Activated naive CD4-positive, alpha-beta T cell treated with anti-CD3 and anti-CD28 coated beads, Interleukin-2, amount 10 ng/mL, durations not matched to agents 7 days and 5 days (primary cell): Measurements from ENCODE around the gene NSD2.
"Not testable (repeated sequence)": the region's sequence is repeated elsewhere in the genome, so short reads cannot be mapped to it uniquely, and the experiment has no call there.

ENCODE experiments used
- CTCF ChIA-PET: fragments of 350-600 bp; sonication (Branson Sonifier 250); formaldehyde crosslinking; loops from one replicate; lab custom pipeline; 2021; ENCODE audit warnings: antibody characterized with exemption; lab: Charles Lee
- DNase-seq: peaks from one replicate; pipeline ENCODE4 v3.0.0-alpha.2; 2020
- H3K27ac Mint-ChIP-seq: one replicate; pipeline ENCODE4 v1.8.0; 2021; ENCODE audit warnings: mild to moderate bottlenecking, moderate library complexity, mixed read lengths
- H3K27me3 Mint-ChIP-seq: one replicate; pipeline ENCODE4 v1.8.0; 2021; ENCODE audit warnings: mild to moderate bottlenecking, mixed read lengths
- H3K36me3 Mint-ChIP-seq: one replicate; pipeline ENCODE4 v1.8.0; 2021; ENCODE audit warnings: mixed read lengths
- H3K4me1 Mint-ChIP-seq: one replicate; pipeline ENCODE4 v1.8.0; 2021; ENCODE audit warnings: mixed read lengths
- H3K4me3 Mint-ChIP-seq: one replicate; pipeline ENCODE4 v1.8.0; 2021; ENCODE audit warnings: mild to moderate bottlenecking, moderate library complexity, mixed read lengths
- H3K9me3 Mint-ChIP-seq: one replicate; pipeline ENCODE4 v1.8.0; 2021; ENCODE audit warnings: mixed read lengths

NSD2 gene

DNA sequence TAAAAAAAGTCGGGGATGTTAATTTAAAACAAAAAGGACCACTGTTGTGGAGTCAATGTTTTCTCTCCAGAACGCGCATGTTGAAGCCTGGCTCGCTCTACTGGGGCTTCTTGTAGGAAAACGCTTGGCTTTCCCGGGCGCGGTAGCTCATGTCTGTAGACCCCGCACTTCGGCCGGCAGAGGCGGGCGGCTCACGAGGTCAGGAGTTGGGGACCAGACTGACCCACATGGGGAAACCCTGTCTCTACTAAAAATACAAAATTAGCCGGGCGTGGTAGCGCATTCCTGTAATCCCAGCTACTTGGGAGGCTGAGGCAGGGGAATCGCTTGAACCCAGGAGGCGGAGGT lies 122.0 kb downstream of the NSD2 start:
- CTCF ChIA-PET, result no interaction called here
- Mint-ChIP-seq H3K27ac (no peak overlapping the region), H3K36me3 (peaks cover 32% of the 10 kb centered on the region), H3K27me3 (no peaks in the 10 kb centered on the region), H3K9me3 (peaks cover 17% of the 10 kb centered on the region), H3K4me1 (no peaks in the 10 kb centered on the region), H3K4me3 (no peak overlapping the region)
- no peak for DNase-seq

DNA sequence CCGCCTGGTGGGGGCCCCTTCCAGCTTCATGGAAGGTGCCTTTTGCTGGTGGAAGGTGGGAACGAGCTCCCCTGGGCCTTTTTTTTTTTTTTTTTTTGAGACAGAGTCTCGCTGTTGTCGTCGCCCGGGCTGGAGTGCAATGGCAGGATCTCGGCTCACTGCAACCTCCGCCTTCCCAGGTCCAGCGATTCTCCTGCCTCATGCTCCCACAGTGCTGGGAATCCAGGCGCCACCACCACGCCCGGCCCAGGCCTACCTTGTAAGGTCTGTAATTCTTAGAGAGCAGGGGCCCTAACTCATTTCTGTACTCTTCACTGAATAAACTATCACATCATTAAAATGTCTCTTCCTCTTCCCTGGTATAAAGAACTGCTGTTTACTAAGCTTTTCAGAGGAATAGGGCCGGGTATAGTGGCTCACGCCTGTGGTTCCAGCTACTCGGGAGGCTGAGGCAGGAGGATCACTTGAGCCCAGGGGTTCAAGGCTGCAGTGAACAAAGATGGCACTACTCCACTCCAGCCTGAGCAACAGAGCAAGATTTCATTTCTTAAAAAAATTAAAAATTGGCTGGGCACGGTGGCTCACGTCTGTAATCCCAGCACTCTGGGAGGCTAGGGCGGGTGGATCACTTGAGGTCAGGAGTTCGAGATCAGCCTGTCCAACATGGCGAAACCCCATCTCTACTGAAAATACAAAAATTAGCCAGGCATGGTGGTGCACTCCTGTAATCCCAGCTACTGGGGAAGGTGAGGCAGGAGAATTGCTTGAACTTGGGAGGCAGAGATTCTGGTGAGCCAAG lies 122.7 kb downstream of the NSD2 start:
- H3K4me3 Mint-ChIP-seq, H3K4me1 Mint-ChIP-seq, CTCF ChIA-PET, H3K27me3 Mint-ChIP-seq, H3K27ac Mint-ChIP-seq, DNase-seq: not testable (repeated sequence)
- H3K9me3 Mint-ChIP-seq, result peaks cover 23% of the 10 kb centered on the region
- H3K36me3 Mint-ChIP-seq, result peaks cover 40% of the 10 kb centered on the region

DNA sequence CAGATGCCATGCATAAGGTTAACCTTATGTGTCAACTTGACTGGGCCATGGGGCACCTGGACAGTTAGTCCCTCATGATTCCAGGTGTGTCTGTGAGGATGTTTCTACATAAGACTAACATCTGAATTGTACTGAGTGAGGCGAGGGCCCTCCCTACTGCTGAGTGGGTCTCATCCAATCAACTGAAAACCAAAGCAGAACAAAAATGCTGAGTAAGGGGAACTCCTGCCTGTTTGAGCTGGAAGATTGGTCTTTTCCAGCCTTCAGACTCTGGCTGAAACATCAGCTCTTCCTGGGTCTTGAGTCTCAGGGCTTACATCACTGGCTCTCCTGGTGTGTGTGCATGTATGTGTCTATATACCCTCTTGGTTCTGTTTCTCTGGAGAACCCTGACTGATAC lies 123.7 kb downstream of the NSD2 start:
- H3K27ac Mint-ChIP-seq, result no peak overlapping the region
- CTCF ChIA-PET, result no interaction called here
- peaks cover 33% of the 10 kb centered on the region for H3K9me3 Mint-ChIP-seq
- no peak for DNase-seq
- H3K36me3 Mint-ChIP-seq, result peaks cover 50% of the 10 kb centered on the region
- no peaks in the 10 kb centered on the region for H3K27me3 Mint-ChIP-seq
- no peaks in the 10 kb centered on the region for H3K4me1 Mint-ChIP-seq
- no peak overlapping the region for H3K4me3 Mint-ChIP-seq

DNA sequence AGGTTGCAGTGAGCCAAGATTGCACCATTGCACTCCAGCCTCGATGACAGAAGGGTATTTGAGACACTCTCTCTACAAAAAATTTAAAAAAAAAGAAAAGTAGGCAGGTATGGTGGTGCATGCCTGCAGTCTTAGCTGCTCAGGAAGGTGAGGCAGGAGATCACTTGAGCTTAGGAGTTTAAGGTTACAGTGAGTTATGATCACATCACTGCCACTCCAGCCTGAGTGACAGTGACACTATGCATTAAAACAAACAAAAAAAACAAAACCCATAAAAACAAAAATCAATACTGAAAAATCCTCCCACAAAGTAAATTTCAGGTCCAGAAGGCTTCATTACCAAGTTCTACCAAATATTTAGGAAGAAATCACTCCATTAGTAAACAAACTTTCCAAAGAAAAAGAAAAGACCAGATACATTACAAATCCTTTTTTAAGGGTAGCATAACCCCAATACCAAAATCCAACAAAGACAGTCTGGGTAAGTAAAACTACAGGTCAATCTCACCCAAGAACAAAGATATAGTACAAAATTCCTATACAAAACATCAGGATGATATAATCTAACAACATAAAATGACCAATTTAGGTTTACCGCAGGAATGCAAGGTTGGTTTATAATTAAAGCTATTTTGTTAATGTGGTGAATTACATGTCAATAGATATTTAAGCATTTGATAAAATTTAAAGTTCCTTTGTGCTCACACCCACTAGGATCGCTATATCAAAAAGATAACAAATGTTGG lies 125.8 kb downstream of the NSD2 start:
- Mint-ChIP-seq H3K4me3 (no peak overlapping the region), H3K36me3 (peaks cover 63% of the 10 kb centered on the region), H3K27ac (no peak overlapping the region), H3K4me1 (no peaks in the 10 kb centered on the region), H3K27me3 (no peaks in the 10 kb centered on the region), H3K9me3 (peaks cover 42% of the 10 kb centered on the region)
- no peak for DNase-seq
- CTCF ChIA-PET, result no interaction called here

DNA sequence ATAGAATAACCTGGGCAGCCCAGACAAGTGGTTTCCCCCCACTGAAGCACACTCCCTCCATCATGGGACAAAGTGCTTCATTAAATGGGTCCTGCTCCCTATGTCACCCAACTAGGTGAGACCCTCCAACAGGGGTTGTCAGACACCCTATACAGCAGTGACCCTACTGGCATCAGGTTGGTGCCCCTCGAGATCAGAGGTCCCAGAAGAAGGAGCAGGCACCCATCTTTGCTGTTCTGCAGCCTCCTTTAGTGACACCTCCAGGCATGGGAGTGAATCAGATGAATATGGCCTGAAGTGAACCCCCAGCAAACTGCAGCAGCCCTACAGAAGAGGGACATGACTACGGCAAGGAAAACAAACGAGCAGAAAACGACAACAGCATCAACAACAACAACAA lies 126.5 kb downstream of the NSD2 start:
- Mint-ChIP-seq H3K27me3 (no peaks in the 10 kb centered on the region), H3K27ac (no peak overlapping the region), H3K4me1 (peaks cover 5% of the 10 kb centered on the region), H3K9me3 (peaks cover 42% of the 10 kb centered on the region), H3K4me3 (no peak overlapping the region), H3K36me3 (peaks cover 70% of the 10 kb centered on the region)
- no peak for DNase-seq
- CTCF ChIA-PET, result no interaction called here

DNA sequence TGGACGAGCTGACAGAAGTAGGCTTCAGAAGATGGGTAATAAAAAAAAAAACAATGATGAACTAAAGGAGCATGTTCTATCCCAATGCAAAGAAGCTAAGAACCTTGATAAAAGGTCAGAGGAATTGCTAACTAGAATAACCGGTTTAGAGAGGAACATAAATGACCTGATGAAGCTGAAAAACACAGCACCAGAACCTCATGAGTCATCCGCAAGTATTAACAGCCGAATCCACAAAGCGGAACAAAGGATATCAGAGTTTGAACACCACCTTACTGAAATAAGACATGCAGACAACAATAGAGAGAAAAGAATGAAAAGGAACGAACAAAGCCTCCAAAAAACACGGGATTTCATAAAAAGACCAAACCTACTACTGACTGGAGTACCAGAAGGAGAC lies 127.1 kb downstream of the NSD2 start:
- Mint-ChIP-seq H3K27ac (no peak overlapping the region), H3K36me3 (peaks cover 76% of the 10 kb centered on the region), H3K4me1 (peaks cover 11% of the 10 kb centered on the region), H3K27me3 (no peaks in the 10 kb centered on the region), H3K9me3 (peaks cover 42% of the 10 kb centered on the region), H3K4me3 (no peak overlapping the region)
- DNase-seq, result no peak
- CTCF ChIA-PET, result no interaction called here

DNA sequence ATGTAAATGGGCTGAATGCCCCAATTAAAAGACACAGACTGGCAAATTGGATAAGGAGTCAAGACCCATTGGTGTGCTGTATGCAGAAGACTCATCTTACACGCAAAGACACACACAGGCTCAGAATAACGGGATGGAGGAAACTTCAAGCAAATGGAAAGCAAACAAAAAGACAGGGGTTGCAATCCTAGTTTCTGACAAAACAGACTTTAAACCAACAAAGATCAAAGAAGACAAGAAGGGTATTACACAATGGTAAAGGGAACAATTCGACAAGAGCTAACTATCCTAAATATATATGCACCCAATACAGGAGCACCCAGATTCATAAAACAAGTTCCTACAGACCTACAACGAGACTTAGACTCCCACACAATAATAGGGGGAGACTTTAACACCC lies 128.1 kb downstream of the NSD2 start:
- H3K27me3 Mint-ChIP-seq, DNase-seq, H3K27ac Mint-ChIP-seq, H3K4me3 Mint-ChIP-seq: not testable (repeated sequence)
- CTCF ChIA-PET, result interaction anchor here (0.6 kb wide), 1 partner anchor 581 kb away, joined by 3 read pairs; no protein-coding TSS in a partner anchor
- H3K4me1 Mint-ChIP-seq, result peaks cover 11% of the 10 kb centered on the region
- H3K36me3 Mint-ChIP-seq, result peaks cover 78% of the 10 kb centered on the region
- peaks cover 42% of the 10 kb centered on the region for H3K9me3 Mint-ChIP-seq

DNA sequence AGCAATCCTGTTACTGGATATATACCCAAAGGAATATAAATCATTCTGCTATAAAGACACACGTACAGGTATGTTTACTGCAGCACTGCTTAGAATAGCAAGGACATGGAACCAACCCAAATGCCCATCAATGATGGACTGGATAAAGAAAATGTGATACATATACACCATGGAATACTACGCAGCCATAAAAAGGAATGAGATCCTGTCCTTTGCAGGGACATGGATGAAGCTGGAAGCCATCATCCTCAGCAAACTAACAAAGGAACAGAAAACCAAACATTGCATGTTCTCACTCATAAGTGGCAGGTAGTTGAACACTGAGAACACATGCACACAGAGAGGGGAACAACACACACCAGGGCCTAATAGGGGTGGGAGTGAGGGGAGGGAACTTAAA lies 132.2 kb downstream of the NSD2 start:
- H3K9me3 Mint-ChIP-seq, result peaks cover 23% of the 10 kb centered on the region
- H3K27me3 Mint-ChIP-seq, H3K4me3 Mint-ChIP-seq, DNase-seq, CTCF ChIA-PET, H3K27ac Mint-ChIP-seq: not testable (repeated sequence)
- peaks cover 32% of the 10 kb centered on the region for H3K4me1 Mint-ChIP-seq
- peaks cover 66% of the 10 kb centered on the region for H3K36me3 Mint-ChIP-seq

DNA sequence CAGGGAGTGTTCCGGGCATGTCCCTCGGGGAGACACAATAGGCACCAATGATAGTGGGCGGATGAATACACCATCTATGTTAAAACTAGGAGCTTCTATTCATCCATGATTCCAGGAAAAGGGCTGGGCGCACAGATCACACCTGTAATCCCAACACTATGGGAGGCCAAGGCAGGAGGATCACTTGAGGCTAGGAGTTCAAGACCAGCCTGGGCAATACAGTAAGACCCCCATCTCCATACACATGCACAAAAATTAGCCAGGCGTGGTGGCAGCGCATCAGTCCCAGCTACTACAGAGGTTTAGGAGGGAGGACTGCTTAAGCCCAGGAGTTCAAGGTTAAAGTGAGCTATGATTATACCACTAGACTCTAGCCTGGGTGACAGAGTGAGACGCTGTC lies 135.2 kb downstream of the NSD2 start:
- H3K4me3 Mint-ChIP-seq, result peak overlapping the region; percentile 9
- peaks cover 36% of the 10 kb centered on the region for H3K36me3 Mint-ChIP-seq
- no peak for DNase-seq
- no peaks in the 10 kb centered on the region for H3K9me3 Mint-ChIP-seq
- CTCF ChIA-PET, result no interaction called here
- H3K27ac Mint-ChIP-seq, result no peak overlapping the region
- H3K27me3 Mint-ChIP-seq, result peaks cover 8% of the 10 kb centered on the region
- peaks cover 44% of the 10 kb centered on the region for H3K4me1 Mint-ChIP-seq

DNA sequence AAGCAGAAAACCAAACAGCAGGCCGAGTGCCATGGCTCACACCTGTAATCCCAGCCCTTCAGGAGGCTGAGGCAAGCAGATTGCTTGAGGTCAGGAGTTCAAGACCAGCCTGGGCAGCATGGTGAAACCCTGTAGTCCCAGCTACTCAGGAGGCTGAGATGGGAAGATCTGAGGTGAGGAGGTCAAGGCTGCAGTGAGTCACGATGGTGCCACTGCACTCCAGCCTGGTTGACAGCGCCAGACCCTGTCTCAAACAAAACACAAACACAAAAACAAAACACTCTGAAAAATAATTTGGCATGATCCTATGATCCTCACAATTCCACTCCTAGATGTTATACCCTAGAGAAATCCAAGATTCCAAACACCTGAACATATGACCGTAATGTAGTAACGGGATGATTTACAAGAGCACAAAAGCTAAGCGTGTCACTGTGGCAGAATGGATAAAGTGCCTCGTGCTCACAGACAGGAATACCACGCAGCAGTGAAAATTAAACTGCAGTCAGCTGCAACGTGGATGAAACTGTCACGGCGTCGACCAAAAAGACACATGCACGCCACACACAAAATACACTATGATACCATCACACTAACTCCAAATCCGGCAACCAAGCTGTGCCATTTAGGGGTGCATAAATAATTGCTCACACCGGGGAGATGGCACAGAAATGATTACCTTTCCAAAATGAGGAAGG lies 135.9 kb downstream of the NSD2 start:
- H3K27ac Mint-ChIP-seq, result peak overlapping the region; percentile 87
- H3K9me3 Mint-ChIP-seq, result no peaks in the 10 kb centered on the region
- CTCF ChIA-PET, result interaction anchor here (0.6 kb wide), 1 partner anchor 91 kb away, joined by 3 read pairs; no protein-coding TSS in a partner anchor
- H3K4me3 Mint-ChIP-seq, result peak overlapping the region; percentile 91
- H3K36me3 Mint-ChIP-seq, result peaks cover 34% of the 10 kb centered on the region
- H3K27me3 Mint-ChIP-seq, result peaks cover 14% of the 10 kb centered on the region
- DNase-seq, result no peak
- peaks cover 44% of the 10 kb centered on the region for H3K4me1 Mint-ChIP-seq

DNA sequence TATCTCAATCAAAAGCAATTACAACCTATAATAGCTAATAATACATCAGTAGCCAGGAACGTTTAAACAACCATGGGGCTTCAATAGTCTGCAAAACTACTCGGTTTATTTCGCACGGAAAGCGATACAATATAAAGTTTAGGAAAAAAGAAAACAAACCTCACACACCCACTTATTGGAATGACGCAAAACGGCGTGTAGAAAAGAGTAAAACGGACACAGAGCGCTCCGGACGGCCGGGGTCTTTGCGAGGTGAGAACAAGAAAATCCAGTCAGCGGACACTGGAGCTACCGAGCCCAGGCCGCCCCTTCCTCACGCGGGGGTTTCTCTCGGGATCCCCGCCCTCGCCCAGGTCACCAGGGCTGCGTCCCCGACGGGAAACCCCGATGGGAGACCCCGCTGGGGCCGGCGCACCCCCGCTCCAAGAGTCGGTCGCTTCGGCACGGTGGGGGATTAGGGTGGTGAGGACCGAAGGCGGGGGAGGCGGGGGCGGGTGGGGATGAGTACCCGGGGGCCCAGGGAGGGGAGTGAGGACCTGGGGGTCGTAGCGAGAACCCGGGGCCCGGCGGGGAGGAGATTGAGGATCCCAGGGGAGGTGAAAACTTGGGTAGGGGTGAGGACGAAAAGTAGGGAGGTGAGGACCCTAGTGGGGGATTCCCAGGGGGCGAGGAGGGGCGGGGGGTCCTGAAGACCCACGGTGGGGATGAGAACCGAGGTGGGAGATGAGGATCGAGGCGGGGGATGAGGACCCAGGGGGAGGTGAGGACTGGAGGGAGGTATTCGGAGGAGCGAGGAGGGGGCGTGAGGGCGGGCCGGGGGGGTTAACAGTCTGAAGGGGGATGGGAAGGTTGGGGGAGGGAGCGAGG lies 136.8 kb downstream of the NSD2 start:
- no peaks in the 10 kb centered on the region for H3K9me3 Mint-ChIP-seq
- CTCF ChIA-PET, result interaction anchor here (0.6 kb wide), 1 partner anchor 92 kb away, joined by 3 read pairs; no protein-coding TSS in a partner anchor
- H3K36me3 Mint-ChIP-seq, result peaks cover 24% of the 10 kb centered on the region
- peak; percentile 41 for DNase-seq
- H3K27me3 Mint-ChIP-seq, result peaks cover 15% of the 10 kb centered on the region
- peaks cover 35% of the 10 kb centered on the region for H3K4me1 Mint-ChIP-seq
- peak overlapping the region; percentile 91 for H3K4me3 Mint-ChIP-seq
- H3K27ac Mint-ChIP-seq, result peak overlapping the region; percentile 89

DNA sequence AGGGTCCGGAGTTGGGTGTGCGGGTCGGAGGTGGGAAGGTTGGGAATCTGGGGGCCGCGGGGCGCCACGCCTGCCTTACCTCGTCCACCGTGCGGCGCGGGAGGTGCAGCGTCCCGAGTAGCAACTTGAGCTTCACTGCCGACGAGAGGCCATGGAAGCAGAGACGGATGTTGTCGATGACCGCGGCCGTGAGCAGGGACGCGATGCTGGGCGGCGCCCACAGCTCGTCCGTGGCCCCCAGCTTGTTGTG lies 137.4 kb downstream of the NSD2 start:
- Mint-ChIP-seq H3K9me3 (no peaks in the 10 kb centered on the region), H3K36me3 (peaks cover 19% of the 10 kb centered on the region), H3K4me3 (peak overlapping the region; percentile 91), H3K4me1 (peaks cover 32% of the 10 kb centered on the region), H3K27ac (peak overlapping the region; percentile 89), H3K27me3 (peaks cover 18% of the 10 kb centered on the region)
- DNase-seq, result no peak
- CTCF ChIA-PET, result no interaction called here

DNA sequence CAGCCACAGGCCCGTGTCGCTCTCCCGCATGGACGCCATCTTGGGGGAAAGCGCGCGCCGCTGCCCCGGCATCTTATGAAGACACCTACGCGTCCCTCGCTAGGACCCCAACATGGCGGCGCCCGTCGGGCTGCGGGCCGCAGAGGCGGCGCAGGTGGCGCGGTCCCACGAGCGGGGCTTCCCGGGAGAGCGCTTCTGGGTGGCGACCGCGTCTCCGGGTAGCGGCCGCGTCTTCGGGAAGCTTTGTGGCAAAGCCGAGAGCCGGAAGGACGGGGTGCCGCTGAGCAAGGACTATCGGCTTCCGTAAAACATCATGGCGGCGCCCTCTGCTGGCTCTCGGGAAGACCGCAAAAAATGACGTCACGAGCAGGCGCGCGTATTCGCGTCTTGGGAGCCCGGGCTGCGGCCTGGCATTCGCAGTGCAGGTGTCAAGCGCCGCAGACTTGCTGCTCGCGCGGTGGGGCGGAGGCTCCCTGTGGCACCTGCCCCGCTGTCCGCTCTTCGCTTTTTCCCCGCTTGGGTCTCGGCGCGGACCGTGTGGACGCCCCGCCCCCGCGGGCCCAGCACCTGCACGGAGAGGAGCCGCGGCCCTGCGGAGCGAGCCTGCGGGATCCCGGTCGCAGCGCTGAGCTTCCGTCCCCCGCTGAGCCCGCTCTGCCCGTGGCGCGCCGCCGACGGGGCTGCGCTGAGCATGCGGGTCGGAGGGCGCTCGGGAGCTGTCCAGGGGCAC lies 137.9 kb downstream of the NSD2 start, which contains the start of gene NELFA:
Gene NELFA (minus strand): TSS at position 54 of the 730 bp plus-strand sequence. CDS start 15 bp downstream, at position 39.
- no peaks in the 10 kb centered on the region for H3K9me3 Mint-ChIP-seq
- CTCF ChIA-PET, result interaction anchor here (0.8 kb wide), 1 partner anchor 164 kb away, joined by 3 read pairs; no protein-coding TSS in a partner anchor
- peak; percentile 96 for DNase-seq
- H3K4me1 Mint-ChIP-seq, result peaks cover 32% of the 10 kb centered on the region
- peaks cover 23% of the 10 kb centered on the region for H3K27me3 Mint-ChIP-seq
- peak within 1 kb of the TSS; percentile 91 for H3K4me3 Mint-ChIP-seq
- peak within 1 kb of the TSS; percentile 89 for H3K27ac Mint-ChIP-seq
- peaks cover 19% of the 10 kb centered on the region for H3K36me3 Mint-ChIP-seq
